ENCODE results near the gene TEKT5. TPM values are rescaled to one million over a fixed set of nuclear protein-coding genes. Genes with fewer than 3 reads are reported as not detected.

TEKT5 gene
- total RNA-seq, 1 donor from 2014 or later = not detected

GRCh38 chr16:10579965-10580882 is 114.5 kb downstream of the TEKT5 start, which contains the start of gene EMP2:
Gene EMP2 (minus strand): TSS chr16:10580598. CDS start chr16:10547617, 32,981 bp downstream.
- peak; percentile 62 to 83 for DNase-seq (ENCODE audit: low read depth in 2 of 2)

- no peak for DNase-seq (ENCODE audit: low read depth in 2 of 2)
Observed at GRCh38 chr16:10579575-10579964, 115.2 kb downstream of the TEKT5 start.

DNA sequence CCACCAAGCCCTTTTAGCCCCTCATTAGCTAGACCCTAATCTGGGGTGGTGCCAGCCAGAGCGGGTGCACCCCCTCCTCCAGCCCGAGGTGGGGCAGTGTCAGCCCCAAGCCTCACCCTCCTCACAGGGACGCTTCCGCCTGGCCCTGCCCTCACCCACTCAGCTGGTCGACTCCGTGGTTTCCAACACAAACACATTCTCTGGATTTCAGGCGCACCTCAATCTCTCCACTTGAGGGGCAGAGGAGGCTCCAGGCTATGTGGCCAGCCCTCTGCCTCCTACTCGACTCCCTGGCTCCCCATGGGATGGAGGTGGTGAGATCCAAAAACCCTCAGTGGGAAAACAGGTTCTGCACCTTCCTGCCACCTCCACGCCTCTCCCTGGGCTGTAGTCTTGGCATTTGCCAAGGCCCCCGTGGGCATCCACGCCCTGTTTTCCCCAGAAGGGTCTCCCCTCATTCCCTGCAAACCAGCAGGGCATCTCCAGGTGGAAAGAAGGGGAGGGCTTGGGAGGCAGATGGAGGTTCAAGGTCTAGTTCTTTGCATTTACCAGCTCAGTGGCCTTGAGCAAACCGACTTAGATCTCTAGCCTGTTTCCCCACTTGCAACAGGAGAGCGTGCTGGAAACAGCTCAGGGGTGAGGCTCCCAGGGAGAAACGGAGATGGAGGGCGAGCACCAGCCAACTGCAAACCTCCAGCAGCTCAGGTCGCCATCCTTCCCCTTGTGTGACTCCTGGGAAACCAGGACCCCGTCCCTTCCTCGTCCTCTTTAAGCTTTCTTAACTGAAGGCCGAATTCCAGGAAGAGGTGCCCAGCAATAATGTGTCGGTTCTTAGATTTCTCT is 116.0 kb downstream of the TEKT5 start:
- no peak for DNase-seq (ENCODE audit: low read depth in 2 of 2)

Other genes with a start within 250 kb of the TEKT5 start
- gene EMP2, start 114.3 kb downstream of the TEKT5 start, total RNA-seq = 11.3 and 32.7 TPM in 2 replicates
- 21.1 and 27.6 TPM in 2 replicates for gene NUBP1, start 48.9 kb upstream of the TEKT5 start, total RNA-seq
- not detected in 2 replicates for gene TVP23A, start 123.9 kb upstream of the TEKT5 start, total RNA-seq
- gene CIITA, start 182.3 kb upstream of the TEKT5 start, total RNA-seq = under 0.01 TPM in 1 of 2 replicates, not detected in the other
- gene DEXI, start 247.5 kb upstream of the TEKT5 start, total RNA-seq = 31.4 and 62.3 TPM in 2 replicates
- 10.5 and 23.4 TPM in 2 replicates for gene CLEC16A, start 249.6 kb upstream of the TEKT5 start, total RNA-seq